Femur (tissue), 1 donor: Measurements from ENCODE around the gene ARL8A.
A peak's percentile ranks its signal among the peaks of the same experiment; 100 is the strongest.
"Not testable (repeated sequence)": the region's sequence is repeated elsewhere in the genome, so short reads cannot be mapped to it uniquely, and the experiment has no call there.

ENCODE experiments used
- DNase-seq: peaks from one replicate; pipeline ENCODE4 v3.0.0-alpha.2; 2017

The ARL8A gene

DNA sequence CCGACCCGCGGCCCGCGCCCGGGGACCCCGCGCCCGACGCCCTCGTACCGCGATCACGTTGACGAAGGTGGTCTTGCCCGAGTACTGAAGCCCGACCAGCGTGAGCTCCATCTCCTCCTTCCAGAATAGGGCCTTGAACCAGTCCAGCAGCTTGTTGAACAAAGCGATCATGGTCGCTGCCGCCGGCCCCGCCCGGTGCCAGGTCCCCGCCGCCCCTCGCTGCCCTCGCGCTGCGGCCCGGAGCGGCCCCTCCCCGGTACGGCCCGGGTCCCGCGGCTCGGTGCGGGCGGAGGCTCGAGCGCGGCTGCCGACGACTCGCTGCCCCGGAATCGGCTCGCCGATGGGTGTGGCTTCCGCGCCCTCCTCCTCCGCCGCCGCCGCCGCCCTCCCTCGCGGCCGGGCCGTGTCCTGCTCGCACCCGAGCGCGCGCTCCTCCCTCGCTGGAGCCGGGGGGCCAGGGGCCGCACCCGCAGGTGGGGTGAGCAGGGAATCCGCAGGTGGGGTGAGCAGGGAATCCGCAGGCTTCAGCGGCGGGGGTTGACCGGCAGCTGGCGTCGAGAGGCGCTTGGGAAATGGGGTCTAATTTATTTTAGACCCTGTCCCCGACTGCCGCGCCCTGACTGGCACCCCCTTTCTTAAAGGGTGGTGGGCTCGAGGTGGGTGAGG lies at the start of gene ARL8A:
Gene ARL8A (minus strand): TSS at position 336 of the 666 bp plus-strand sequence. CDS start 165 bp downstream, at position 171.
- peak; percentile 84 for DNase-seq

DNA sequence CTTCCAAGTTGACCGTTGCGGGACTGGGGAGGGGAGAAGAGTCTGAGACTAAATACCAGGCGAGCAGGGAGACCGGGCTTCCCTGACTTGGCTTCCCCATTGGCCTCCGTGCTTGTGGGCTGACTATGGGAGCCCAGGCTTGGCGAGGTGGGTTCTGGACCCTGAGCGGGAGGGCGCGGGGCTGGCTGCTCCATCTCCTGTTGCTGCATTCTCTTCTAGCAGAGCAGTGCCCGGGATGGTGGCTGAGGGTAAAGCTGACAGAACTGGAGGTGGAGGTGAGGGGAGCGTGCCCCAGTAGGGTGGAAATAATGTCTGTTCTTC lies 49.8 kb upstream of the ARL8A start:
- DNase-seq: no peak

- no peak for DNase-seq
Measured at GRCh38 chr1:202193614-202194327, 49.2 kb upstream of the ARL8A start, which contains the start of gene LGR6. TSS of gene LGR6 (plus strand) at chr1:202193799. CDS start at chr1:202193990, 191 bp downstream.

- peak; percentile 72 for DNase-seq
Measured at GRCh38 chr1:202192770-202193613, 48.5 kb upstream of the ARL8A start.

DNA sequence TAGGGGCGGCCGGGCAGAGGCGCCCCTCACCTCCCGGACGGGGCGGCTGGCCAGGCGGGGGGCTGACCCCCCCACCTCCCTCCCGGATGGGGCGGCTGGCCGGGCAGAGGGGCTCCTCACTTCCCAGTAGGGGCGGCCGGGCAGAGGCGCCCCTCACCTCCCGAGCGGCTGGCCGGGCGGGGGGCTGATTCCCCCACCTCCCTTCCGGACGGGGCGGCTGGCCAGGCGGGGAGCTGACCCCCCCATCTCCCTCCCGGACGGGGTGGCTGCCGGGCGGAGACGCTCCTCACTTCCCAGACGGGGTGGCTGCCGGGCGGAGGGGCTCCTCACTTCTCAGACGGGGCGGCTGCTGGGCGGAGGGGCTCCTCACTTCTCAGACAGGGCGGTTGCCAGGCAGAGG lies 46.9 kb upstream of the ARL8A start:
- DNase-seq: not testable (repeated sequence)

DNA sequence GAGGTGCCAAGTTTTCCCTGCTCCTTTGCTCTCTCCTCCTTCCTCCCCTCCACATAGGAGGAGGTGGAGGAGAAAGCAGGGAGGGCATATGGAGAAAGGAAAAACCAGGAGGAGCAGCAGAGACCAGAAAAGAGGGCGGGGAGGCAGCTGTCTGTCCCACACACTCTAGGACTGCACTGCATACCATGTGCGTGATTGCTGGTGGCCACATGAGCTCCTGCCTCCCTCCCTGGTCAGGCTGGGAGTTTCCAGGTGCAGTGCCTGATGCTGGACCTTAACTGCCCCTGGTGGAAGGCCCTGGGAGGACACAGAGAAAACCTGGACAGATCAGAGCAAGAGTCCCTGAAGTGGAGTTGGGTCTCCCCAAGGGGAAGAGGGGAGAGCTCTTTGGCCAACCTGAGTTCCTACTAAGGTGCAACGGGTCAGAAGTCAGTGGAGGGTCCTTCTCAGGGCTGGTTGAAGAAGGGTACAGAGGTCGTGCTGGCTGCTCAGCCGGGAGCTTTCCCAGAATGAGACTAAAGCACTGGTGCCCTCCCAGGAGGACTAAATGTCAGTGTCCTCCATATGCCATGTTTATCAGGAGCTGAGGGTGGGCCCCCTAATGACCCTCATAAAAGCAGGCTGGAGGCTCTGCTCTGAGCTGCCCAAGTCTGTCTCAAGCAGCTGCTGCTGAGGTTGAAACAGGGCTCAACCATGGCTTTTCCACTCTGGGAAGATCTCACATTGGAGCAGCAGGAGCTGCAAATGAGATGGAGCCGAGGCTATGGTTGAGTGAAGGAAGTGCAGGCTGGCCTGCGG lies 45.6 kb upstream of the ARL8A start:
- no peak for DNase-seq

DNA sequence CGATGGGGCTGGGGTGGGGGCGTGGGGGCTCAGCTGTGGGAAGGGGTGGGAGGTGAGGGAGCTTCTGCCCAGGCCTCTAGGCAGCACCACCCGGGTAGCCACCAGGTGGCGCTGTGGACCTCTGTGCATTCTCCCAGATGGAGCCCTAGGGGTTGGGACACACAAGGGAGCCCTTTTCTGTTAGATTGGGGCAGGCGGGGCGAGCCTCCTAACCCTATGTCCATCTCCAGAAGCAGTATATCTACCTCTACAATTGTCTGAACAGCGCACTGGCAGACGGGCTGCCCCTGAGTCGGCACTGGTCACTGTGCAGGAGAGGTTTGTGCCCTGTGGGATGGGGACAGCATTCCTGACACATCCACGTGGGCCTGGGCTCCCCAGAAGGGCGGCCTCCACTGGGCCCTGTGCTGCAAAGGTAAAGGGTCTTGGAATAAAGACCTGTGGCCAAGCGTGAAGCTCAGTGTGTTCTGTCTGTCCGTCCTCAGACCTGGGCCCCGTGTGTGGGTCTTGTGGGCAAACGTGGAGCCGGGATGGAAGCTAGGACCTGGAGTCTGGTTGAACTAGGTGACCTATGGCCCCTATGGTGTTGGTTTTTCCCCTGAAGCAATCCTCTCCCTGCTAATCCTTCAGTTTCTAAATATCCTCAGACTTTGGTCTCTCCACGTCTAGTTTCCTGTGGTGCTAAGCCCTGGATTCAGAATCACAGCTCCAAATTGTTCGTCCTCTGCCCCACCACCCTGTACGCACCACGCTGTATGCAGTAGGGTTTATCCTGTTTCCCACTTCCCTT lies 44.7 kb upstream of the ARL8A start:
- peak; percentile 76 for DNase-seq

GRCh38 chr1:202187697-202188407 lies 43.3 kb upstream of the ARL8A start:
- no peak for DNase-seq

DNA sequence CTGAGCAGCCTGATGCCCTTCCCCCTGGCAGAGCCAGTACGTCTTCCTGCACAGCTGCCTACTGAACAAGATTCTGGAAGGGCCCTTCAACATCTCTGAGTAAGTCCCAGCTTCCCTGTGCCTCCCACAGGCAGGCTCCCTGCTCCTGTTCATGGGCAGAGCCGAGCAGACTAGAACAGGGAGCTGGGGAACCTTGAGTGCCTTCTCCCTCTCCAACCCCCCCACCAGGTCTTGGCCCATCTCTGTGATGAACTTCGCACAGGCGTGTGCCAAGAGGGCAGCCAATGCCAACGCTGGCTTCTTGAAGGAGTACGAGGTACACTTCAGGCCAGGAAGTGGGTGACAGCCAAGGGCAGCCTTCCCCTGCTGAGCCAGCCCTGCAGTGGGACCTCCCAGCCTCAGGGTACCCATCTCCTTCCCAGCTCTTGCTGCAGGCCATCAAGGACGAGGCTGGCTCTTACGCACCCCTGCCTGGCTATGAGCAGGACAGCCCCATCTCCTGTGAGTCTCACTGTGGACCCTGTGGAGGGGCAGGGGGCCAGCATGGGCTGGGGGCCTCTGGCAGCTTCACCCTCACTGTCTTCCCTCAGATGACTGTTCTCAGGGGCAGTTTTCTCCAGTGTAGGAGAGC lies 42.6 kb upstream of the ARL8A start:
- no peak for DNase-seq

GRCh38 chr1:202186327-202186726 lies 41.8 kb upstream of the ARL8A start:
- DNase-seq: no peak

- peak; percentile 82 for DNase-seq
Measured at GRCh38 chr1:202184750-202185460, 40.4 kb upstream of the ARL8A start.

DNA sequence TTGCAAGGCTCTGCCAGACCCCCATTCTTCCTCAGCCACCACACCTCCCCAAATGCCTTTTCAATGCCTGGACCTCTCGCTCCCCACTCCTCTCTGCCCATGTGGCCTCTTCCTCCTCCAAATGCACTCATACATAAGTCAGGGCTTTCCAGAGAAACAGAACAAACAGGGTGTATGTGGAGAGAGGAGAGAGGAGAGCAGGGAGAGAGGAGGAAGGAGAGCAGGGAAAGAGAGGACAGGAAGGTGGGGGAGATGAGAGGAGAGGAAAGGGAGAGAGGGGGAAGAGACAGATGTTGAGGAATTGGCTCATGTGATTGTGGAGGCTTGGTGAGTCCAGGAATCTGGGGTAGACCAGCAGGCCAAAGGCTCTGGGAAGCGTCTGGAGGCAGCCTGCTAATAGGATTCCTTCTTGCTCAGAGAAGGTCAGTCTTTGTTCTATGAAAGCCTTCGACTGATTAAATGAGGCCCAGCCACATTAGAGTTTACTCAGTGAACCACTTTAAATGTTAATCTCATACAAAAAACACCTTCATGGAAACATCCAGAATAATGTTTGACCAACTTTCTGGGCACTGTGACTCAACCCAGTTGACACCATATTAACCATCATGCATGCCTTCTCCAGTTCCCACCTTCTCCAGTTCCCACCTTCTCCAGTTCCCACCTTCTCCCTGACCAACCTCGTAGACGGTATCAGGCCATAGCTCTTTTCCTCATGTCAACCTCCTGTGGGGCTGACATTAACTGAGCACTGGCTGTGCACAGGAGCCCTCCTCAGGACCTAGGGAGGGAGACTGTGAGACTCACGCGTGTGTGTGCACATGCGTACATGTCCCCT lies 37.7 kb upstream of the ARL8A start:
- no peak for DNase-seq

DNA sequence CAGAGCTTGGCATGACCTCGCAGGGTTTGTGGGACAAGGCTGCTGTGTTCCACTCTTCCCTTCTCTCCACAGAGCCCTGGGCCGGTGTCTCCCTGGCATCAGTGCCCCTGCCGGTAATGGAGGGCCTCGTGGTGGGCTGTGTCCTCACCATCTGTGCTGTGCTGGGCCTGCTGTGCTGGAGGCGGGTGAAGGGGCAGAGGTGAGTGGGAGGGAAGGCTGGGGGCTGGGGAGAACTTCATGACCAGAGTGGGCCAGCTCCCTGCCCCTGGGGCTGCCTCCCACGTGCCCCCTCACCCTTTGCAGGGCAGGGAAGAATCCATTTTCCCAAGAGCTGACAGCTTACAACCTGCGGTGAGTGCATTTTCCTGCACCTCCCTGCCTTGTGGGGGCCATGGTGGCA lies 37.0 kb upstream of the ARL8A start:
- DNase-seq: no peak

DNA sequence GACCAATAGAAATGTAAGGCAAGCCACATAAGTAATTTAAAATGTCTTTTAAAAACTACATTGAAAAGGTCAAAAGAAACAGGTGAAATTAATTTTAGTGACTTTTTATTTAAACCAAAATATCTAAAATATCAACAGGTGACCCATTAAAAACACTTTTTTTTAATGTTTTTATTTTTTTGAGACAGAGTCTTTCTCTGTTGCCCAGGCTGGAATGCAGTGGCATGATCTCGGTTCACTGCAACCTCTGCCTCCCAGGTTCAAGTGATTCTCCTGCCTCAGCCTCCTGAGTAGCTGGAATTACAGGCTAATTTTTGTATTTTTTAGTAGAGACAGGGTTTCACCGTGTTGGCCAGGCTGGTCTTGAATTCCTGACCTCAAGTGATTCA lies 36.2 kb upstream of the ARL8A start:
- DNase-seq: not testable (repeated sequence)

DNA sequence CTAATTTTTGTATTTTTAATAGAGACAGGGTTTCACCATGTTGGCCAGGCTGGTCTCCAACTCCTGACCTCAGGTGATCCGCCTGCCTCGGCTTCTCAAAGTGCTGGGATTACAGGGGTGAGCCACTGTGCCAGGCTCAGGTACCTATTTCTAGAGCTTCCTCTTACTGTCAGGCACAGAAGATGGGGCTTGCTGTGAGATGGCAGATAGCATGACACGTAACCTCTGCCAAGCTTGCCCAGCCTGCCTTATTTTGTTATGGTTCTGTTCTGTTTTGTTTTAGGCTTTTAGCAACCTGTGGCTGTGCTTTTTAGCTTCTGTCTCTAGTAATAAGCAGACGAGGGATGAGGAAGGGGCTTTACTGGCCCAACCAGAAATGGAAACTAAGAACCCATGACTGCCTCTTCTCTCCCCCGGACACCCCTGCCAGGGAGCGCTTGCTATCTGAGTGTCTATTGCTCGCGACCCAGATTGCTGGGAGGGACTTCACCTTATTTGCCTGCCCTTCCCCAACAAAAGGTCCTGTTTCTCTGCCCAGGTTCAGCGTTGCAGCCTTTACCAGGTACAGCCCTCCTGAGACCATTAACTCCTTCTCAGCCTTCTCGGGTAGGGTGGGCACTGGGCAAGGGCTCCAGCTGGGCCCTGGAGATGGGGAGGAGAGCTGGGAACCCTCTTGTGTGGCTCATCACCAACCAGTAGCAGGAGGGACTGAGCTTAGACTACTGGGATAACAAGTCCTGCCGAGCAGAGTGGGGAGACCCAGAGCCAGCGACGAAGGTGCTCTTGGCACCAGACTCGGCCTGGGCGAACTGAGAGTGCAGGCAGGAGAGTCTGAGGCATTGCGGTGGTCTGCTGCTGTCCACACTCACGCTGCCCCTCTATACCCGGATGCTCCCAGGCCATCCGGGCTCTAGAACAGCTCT lies 35.6 kb upstream of the ARL8A start:
- DNase-seq: no peak

DNA sequence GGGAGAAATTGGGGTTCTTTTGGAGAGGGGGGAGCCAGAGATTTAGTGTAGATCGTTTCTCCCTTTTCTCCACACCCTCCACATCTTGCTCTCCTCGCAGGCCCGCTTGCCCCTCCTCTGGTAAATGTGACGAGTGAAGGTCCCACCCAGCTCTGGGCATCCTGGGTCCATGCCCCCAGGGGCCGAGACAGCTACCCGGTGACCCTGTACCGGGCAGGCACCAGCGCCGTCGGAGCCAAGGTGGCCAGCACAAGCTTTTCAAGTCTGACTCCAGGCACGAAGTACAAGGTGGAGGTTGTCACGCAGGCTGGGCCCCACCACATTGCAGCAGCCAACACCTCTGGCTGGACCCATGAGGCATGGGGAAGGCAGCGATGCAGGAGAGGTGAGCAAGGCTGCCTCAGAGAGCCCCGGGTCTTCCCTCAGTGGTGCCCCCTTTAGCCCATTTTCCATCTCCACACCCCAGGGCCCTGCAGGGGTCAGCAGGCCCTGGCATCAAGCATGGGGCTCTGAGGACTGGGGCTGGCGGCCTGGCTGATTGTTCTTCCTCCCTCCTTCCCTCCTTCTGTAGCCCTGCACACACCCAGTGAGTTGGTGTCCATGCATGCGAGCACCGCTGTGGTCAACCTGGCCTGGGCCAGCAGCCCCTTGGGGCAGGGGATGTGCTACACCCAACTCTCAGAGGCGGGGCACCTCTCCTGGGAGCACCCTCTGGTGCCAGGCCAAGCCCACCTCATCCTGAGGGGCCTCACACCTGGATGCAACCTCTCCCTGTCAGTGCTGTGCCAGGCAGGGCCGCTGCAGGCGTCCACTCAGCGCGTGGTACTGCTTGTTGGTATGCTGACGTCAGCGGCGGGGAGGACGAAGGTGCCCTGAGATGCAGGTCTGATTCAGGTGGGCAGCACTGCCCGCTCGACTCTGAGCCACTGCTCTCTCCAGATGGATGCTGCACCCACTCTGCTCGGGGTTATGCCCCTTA lies 32.7 kb upstream of the ARL8A start:
- no peak for DNase-seq

- no peak for DNase-seq
Measured at GRCh38 chr1:202173993-202174392, 29.5 kb upstream of the ARL8A start.
